Mesenchymal stem cell (in vitro differentiated cells and primary cell): ENCODE measurements around the gene GRAMD4.
A peak's percentile ranks its signal among the peaks of the same experiment; 100 is the strongest.
"Not testable (repeated sequence)": the region's sequence is repeated elsewhere in the genome, so short reads cannot be mapped to it uniquely, and the experiment has no call there.

ENCODE experiments used
- DNase-seq: peaks from one replicate; pipeline ENCODE4 v3.0.0-alpha.2; 2013
- H2AFZ ChIP-seq: one replicate; pipeline ENCODE4 v1.6.1; 2013; ENCODE audit warnings: low read depth, mild to moderate bottlenecking, control low read depth, inconsistent platforms, low read length, moderate library complexity
- H2AK5ac ChIP-seq: 2 replicates; pipeline ENCODE4 v1.6.1; 2013; ENCODE audit warnings: low read length, moderate library complexity, mild to moderate bottlenecking, inconsistent platforms; ENCODE audit not compliant: severe bottlenecking
- H2BK120ac ChIP-seq: one replicate; pipeline ENCODE4 v1.6.1; 2013; ENCODE audit warnings: low read depth, mild to moderate bottlenecking, inconsistent platforms, low read length, moderate library complexity
- H2BK12ac ChIP-seq, 2 experiments: one replicate each; pipeline ENCODE4 v1.6.1; 2013; ENCODE audit warnings: inconsistent platforms in 2 of 2, low read length in 2 of 2, mild to moderate bottlenecking in 2 of 2, moderate library complexity in 2 of 2, control low read depth in 1 of 2
- H2BK15ac ChIP-seq: one replicate; pipeline ENCODE4 v1.6.1; 2013; ENCODE audit warnings: mild to moderate bottlenecking, low read depth, inconsistent platforms; ENCODE audit not compliant: poor library complexity, severe bottlenecking
- H2BK5ac ChIP-seq: 2 replicates; pipeline ENCODE4 v1.6.1; 2013; ENCODE audit warnings: low read depth, mild to moderate bottlenecking, low read length, control low read depth, inconsistent platforms; ENCODE audit not compliant: poor library complexity, severe bottlenecking
- H3K14ac ChIP-seq, 2 experiments: one replicate each; pipeline ENCODE4 v1.6.1; 2013; ENCODE audit warnings: inconsistent platforms in 2 of 2, low read length in 2 of 2, control low read depth in 1 of 2, mild to moderate bottlenecking in 1 of 2, moderate library complexity in 1 of 2
- H3K18ac ChIP-seq, 2 experiments: one replicate each; pipeline ENCODE4 v1.6.1; 2013; ENCODE audit warnings: inconsistent platforms in 2 of 2, low read length in 2 of 2, control low read depth in 1 of 2, low read depth in 1 of 2, mild to moderate bottlenecking in 1 of 2
- H3K23ac ChIP-seq, 2 experiments: one replicate each; pipeline ENCODE4 v1.6.1; 2013; ENCODE audit warnings: inconsistent platforms in 2 of 2, low read length in 2 of 2, mild to moderate bottlenecking in 2 of 2, moderate library complexity in 2 of 2, control low read depth in 1 of 2
- H3K27ac ChIP-seq: 2 replicates; pipeline ENCODE4 v1.5.1; 2013; ENCODE audit warnings: mild to moderate bottlenecking, moderate library complexity, low read length, control low read depth, inconsistent platforms; ENCODE audit not compliant: poor library complexity, severe bottlenecking
- H3K27me3 ChIP-seq, 2 experiments: 2 replicates each; pipeline versions ENCODE4 v1.6.1 to v1.7.0; 2013; ENCODE audit warnings: low read length in 2 of 2, mild to moderate bottlenecking in 2 of 2, moderate library complexity in 2 of 2, control low read depth in 1 of 2, inconsistent platforms in 1 of 2; ENCODE audit not compliant: control insufficient read depth in 1 of 2, insufficient read depth in 1 of 2
- H3K36me3 ChIP-seq, 2 experiments: 2 replicates each; pipeline versions ENCODE4 v1.6.1 to v1.7.0; 2013; ENCODE audit warnings: low read length in 2 of 2, control low read depth in 1 of 2, inconsistent platforms in 1 of 2, low read depth in 1 of 2, mild to moderate bottlenecking in 1 of 2; ENCODE audit not compliant: insufficient read depth in 2 of 2, control insufficient read depth in 1 of 2
- H3K4ac ChIP-seq, 2 experiments: one replicate each; pipeline ENCODE4 v1.6.1; 2013; ENCODE audit warnings: inconsistent platforms in 2 of 2, low read length in 2 of 2, mild to moderate bottlenecking in 2 of 2, moderate library complexity in 2 of 2, control low read depth in 1 of 2, low read depth in 1 of 2
- H3K4me1 ChIP-seq: 2 replicates; pipeline ENCODE4 v1.6.1; 2013; ENCODE audit warnings: low read depth, low read length, control low read depth; ENCODE audit not compliant: control insufficient read depth, insufficient read depth
- H3K4me2 ChIP-seq: 2 replicates; pipeline ENCODE4 v1.6.1; 2013; ENCODE audit warnings: low read length, mild to moderate bottlenecking, inconsistent platforms; ENCODE audit not compliant: poor library complexity, severe bottlenecking
- H3K4me3 ChIP-seq, 2 experiments: 2 replicates each; pipeline versions ENCODE4 v1.5.1 to v1.7.0; 2013; ENCODE audit warnings: low read length in 2 of 2, mild to moderate bottlenecking in 2 of 2, control low read depth in 1 of 2, low read depth in 1 of 2; ENCODE audit not compliant: insufficient read depth in 1 of 2
- H3K79me1 ChIP-seq: replicated peaks from 2 replicates; pipeline ENCODE4 v1.6.1; 2013; ENCODE audit warnings: mild to moderate bottlenecking, control low read depth, low read length, inconsistent platforms; ENCODE audit not compliant: poor library complexity, severe bottlenecking
- H3K9ac ChIP-seq: 2 replicates; pipeline ENCODE4 v1.7.0; 2013; ENCODE audit warnings: mild to moderate bottlenecking, low read length, moderate library complexity
- H3K9me3 ChIP-seq: 2 replicates; pipeline ENCODE4 v1.7.0; 2013; ENCODE audit warnings: mild to moderate bottlenecking, low read length; ENCODE audit not compliant: control insufficient read depth
- H4K8ac ChIP-seq: one replicate; pipeline ENCODE4 v1.6.1; 2013; ENCODE audit warnings: inconsistent platforms, mild to moderate bottlenecking, low read length, moderate library complexity
- H4K91ac ChIP-seq: one replicate; pipeline ENCODE4 v1.6.1; 2013; ENCODE audit warnings: mild to moderate bottlenecking, low read length, inconsistent platforms
- WGBS: methylation state at CpG from one replicate; pipeline ENCODE4 v1.1.7; 2013; ENCODE audit warnings: mixed read lengths; 5-methylcytosine and 5-hydroxymethylcytosine counted together

Gene GRAMD4

GRCh38 chr22:46640293-46641055, 20.3 kb downstream of the GRAMD4 start:
- Histone ChIP-seq H2BK12ac (no peak overlapping the region), H3K9ac (no peak overlapping the region), H4K8ac (no peak overlapping the region), H2BK120ac (no peak overlapping the region), H3K18ac (no peak overlapping the region), H2AFZ (no peak overlapping the region), H3K4me3 (no peak overlapping the region), H4K91ac (no peak overlapping the region), H3K9me3 (no peaks in the 10 kb centered on the region), H3K14ac (no peak overlapping the region), H3K27ac (peak overlapping the region; percentile 26), H2BK15ac (no peak overlapping the region), H3K4me2 (no peak overlapping the region), H3K79me1 (peaks cover 17% of the 10 kb centered on the region), H3K36me3 (peaks cover 3 to 18% of the 10 kb centered on the region in 2 experiments), H3K23ac (no peak overlapping the region), H3K4ac (no peak overlapping the region), H3K4me1 (peaks cover 36% of the 10 kb centered on the region), H3K27me3 (no peaks in the 10 kb centered on the region), H2AK5ac (no peak overlapping the region), H2BK5ac (no peak overlapping the region)
- no peak for DNase-seq
- 86% methylated on average over 19 of the region's 24 CpGs for WGBS

GRCh38 chr22:46641811-46642266, 21.7 kb downstream of the GRAMD4 start:
- H2BK15ac ChIP-seq, result no peak overlapping the region
- no peak overlapping the region for H3K14ac ChIP-seq
- H3K27me3 ChIP-seq, result no peaks in the 10 kb centered on the region
- H3K27ac ChIP-seq, result no peak overlapping the region
- H3K9ac ChIP-seq, result no peak overlapping the region
- no peak overlapping the region for H3K4me2 ChIP-seq
- no peak overlapping the region for H3K4me3 ChIP-seq
- H2AK5ac ChIP-seq, result no peak overlapping the region
- no peak overlapping the region for H3K4ac ChIP-seq
- peaks cover 28% of the 10 kb centered on the region for H3K4me1 ChIP-seq
- no peaks in the 10 kb centered on the region for H3K9me3 ChIP-seq
- H2BK12ac ChIP-seq, result no peak overlapping the region
- H3K79me1 ChIP-seq, result peaks cover 17% of the 10 kb centered on the region
- H3K23ac ChIP-seq, result no peak overlapping the region
- no peak overlapping the region for H2AFZ ChIP-seq
- H3K18ac ChIP-seq, result no peak overlapping the region
- H3K36me3 ChIP-seq, result peaks cover 3 to 15% of the 10 kb centered on the region in 2 experiments
- no peak overlapping the region for H2BK120ac ChIP-seq
- WGBS, result 89% methylated on average over 7 of the region's 7 CpGs
- no peak overlapping the region for H2BK5ac ChIP-seq
- H4K91ac ChIP-seq, result no peak overlapping the region
- peak; percentile 41 for DNase-seq
- H4K8ac ChIP-seq, result no peak overlapping the region

DNA sequence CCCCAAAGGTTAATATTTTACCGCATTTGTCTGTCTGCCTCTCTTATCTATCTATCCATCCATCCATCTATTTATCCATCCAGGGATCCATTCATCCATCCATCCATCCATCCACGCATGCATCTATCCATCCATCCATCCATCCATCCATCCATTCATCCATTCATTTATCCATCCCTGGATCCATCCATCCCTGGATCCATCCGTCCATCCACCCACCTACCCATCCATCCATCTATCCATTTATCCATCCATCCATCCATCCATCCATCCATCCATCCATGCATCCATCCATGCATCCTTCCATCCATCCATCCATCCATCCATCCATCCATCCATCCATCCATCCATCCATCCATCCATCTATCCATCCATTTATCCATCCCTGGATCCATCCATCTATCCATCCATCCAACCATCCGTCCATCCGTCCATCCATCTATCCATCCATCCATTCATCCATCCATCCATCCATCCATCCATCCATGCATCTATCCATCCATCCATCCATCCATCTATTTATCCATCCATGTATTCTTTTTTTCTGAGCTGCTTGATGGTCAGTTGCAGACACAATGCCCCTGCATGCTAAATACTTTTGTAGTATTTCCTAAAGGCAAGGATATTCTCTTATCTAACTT, 22.8 kb downstream of the GRAMD4 start:
- H2BK120ac ChIP-seq, H3K9me3 ChIP-seq, H3K27ac ChIP-seq, H2BK5ac ChIP-seq, H3K4me3 ChIP-seq, DNase-seq, H3K14ac ChIP-seq, H4K91ac ChIP-seq, H2BK15ac ChIP-seq, H3K4me2 ChIP-seq, H3K18ac ChIP-seq, H3K23ac ChIP-seq, H4K8ac ChIP-seq, H2AFZ ChIP-seq, H3K27me3 ChIP-seq, H3K9ac ChIP-seq, H3K4ac ChIP-seq, H2BK12ac ChIP-seq, H2AK5ac ChIP-seq: not testable (repeated sequence)
- Histone ChIP-seq H3K79me1 (peaks cover 23% of the 10 kb centered on the region), H3K4me1 (peaks cover 28% of the 10 kb centered on the region), H3K36me3 (peaks cover 3 to 17% of the 10 kb centered on the region in 2 experiments)
- WGBS, result 77% methylated on average over 5 of the region's 5 CpGs

DNA sequence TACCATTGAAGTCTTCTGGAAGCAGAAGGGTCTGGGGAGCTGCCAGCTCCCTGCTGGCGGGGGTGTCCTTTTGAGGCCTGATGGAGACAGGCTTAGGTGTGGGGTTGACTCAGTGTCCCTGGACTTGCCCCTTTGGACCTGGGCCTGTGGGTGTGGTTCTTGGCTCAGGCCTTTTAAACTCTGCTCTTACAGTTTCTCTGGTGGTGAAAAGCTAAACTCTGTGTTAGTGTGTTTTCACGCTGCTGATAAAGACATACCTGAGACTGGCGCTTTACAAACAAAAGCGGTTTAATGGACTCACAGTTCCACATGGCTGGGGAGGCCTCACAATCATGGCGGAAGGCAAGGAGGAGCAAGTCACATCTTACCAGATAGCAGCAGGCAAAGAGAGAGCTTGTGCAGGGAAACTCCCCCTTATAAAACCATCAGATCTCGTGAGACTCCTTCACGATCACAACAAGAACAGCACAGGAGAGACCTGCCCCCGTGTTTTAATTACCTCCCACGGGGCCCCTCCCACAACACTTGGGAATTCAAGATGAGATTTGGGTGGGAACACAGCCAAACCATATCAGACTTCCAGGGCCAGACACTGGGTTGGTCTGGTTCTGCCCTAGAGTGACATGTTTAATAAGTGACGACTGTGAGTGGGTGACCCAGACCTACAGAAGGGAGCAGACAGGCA, 26.5 kb downstream of the GRAMD4 start:
- H3K27me3 ChIP-seq, result no peaks in the 10 kb centered on the region
- no peak overlapping the region for H4K8ac ChIP-seq
- peaks cover 23% of the 10 kb centered on the region for H3K79me1 ChIP-seq
- WGBS, result 86% methylated on average over 10 of the region's 10 CpGs
- no peak overlapping the region for H3K14ac ChIP-seq
- H2AFZ ChIP-seq, result no peak overlapping the region
- no peak overlapping the region for H2AK5ac ChIP-seq
- no peak overlapping the region for H3K27ac ChIP-seq
- no peak for DNase-seq
- H3K23ac ChIP-seq, result no peak overlapping the region
- H3K4me2 ChIP-seq, result no peak overlapping the region
- H3K4ac ChIP-seq, result no peak overlapping the region
- H3K9me3 ChIP-seq, result no peaks in the 10 kb centered on the region
- H3K9ac ChIP-seq, result no peak overlapping the region
- H3K18ac ChIP-seq, result no peak overlapping the region
- no peak overlapping the region for H2BK120ac ChIP-seq
- H3K36me3 ChIP-seq, result peaks cover 0 to 13% of the 10 kb centered on the region in 2 experiments
- peaks cover 8% of the 10 kb centered on the region for H3K4me1 ChIP-seq
- H3K4me3 ChIP-seq, result no peak overlapping the region
- no peak overlapping the region for H2BK5ac ChIP-seq
- H2BK12ac ChIP-seq, result no peak overlapping the region
- H2BK15ac ChIP-seq, result no peak overlapping the region
- H4K91ac ChIP-seq, result no peak overlapping the region
